GM18868 (cell line): ENCODE measurements around the gene NXF2.
"Not testable (repeated sequence)": the region's sequence is repeated elsewhere in the genome, so short reads cannot be mapped to it uniquely, and the experiment has no call there.

Experiments used
- ATAC-seq: cut with Tn5 transposase; IDR thresholded peaks from one replicate; pipeline ENCODE4 v1.9.1; 2021; ENCODE audit warnings: mild to moderate bottlenecking, moderate library complexity; ENCODE audit not compliant: unreplicated experiment

The NXF2 gene, protein sequence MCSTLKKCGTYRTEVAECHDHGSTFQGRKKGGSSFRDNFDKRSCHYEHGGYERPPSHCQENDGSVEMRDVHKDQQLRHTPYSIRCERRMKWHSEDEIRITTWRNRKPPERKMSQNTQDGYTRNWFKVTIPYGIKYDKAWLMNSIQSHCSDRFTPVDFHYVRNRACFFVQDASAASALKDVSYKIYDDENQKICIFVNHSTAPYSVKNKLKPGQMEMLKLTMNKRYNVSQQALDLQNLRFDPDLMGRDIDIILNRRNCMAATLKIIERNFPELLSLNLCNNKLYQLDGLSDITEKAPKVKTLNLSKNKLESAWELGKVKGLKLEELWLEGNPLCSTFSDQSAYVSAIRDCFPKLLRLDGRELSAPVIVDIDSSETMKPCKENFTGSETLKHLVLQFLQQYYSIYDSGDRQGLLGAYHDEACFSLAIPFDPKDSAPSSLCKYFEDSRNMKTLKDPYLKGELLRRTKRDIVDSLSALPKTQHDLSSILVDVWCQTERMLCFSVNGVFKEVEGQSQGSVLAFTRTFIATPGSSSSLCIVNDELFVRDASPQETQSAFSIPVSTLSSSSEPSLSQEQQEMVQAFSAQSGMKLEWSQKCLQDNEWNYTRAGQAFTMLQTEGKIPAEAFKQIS

GRCh38 chrX:102246893-102247292 lies at the start of gene NXF2:
NXF2 (plus strand) TSS chrX:102247167; CDS start chrX:102307079, 59,912 bp downstream.
- ATAC-seq, result not testable (repeated sequence)

GRCh38 chrX:102207940-102208339 lies 39.0 kb upstream of the NXF2 start:
- not testable (repeated sequence) for ATAC-seq

DNA sequence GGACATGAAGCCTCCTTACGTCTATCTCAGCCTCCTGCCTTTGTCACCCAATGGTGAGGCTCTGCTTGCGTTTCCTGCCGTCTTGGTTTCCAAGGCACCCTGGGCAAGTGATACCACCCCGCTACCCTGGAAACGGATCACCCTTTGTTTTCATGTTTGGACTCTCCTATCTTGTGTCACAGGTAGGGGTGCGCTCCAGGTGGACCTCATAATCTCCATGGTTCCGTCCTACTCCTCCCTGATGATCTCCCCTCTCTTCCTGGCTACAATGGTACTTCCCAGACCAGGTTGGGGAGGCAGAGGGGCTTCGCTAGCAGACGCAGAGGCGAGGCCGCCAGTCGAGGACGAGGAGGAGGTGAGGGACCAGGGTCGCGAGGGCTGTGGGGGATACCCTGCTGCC lies 32.0 kb upstream of the NXF2 start, which contains the start of gene TCP11X1:
TCP11X1 (plus strand) TSS at position 316 of the 400 bp plus-strand sequence.
- not testable (repeated sequence) for ATAC-seq

- not testable (repeated sequence) for ATAC-seq
Observed at GRCh38 chrX:102216497-102216896, 30.5 kb upstream of the NXF2 start.

DNA sequence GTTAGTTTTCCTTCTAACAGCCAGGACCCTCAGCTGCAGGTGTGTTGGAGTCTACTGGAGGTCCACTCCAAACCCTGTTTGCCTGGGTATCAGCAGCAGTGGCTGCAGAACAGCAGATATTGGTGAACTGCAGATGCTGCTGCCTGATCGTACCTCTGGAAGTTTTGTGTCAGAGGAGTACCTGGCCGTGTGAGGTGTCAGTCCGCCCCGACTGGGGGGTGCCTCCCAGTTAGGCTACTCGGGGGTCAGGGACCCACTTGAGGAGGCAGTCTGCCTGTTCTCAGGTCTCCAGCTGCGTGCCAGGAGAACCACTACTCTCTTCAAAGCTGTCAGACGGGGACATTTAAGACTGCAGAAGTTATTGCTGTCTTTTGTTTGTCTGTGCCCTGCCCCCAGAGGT lies 11.3 kb upstream of the NXF2 start:
- ATAC-seq, result not testable (repeated sequence)

- ATAC-seq, result not testable (repeated sequence)
Observed at GRCh38 chrX:102240265-102240664, 6.7 kb upstream of the NXF2 start.

GRCh38 chrX:102272231-102272630 lies 25.3 kb downstream of the NXF2 start:
- ATAC-seq, result not testable (repeated sequence)

GRCh38 chrX:102338162-102338561 lies 91.2 kb downstream of the NXF2 start:
- no peak for ATAC-seq

DNA sequence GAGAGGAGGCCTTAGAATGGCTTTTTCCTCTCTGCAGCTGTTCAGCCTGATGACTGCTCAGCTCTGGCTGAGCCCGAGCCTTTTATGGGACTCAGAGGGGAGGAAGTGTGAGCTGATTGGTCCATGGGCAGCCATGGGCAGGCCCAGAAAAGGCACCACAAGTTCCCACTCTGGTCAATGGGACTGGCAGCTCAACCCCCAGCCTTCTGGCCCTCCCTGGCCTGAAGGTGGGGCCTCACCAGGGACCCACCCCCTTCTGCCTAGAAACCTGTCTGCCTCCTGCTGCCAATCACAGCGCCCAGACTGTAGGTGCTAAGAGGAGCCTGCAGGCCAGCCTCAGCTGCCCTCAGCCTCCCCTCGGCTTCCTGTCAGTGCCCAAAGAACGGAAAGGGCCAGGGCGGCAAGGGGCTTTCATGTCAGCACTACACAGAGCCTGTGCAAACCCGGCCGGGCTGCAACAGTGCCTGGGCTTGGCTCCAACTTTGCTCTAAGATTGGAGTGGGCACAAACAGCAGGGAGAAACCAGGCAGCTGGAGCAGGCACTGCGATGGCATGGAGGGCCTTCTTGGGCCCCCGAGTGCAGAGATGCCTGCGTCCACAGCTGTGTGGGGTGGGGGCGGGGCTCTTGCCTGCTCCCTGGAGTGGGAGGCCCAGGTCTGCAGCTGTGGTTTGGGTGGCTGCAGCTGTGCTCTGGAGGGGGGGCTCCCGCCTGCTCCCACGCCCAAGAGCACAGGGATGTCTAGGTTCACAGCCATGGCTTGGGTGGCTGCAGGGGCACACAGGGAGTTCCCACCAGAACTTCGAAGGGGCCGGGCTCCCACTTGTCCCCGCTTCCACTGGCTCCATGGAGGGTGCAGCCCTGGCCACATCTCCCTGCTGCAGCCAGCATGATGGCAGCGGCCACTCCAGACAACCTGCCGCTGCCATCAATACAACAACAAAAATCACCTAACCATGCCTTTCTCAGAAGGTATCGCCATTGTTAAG lies 92.6 kb downstream of the NXF2 start:
- peak; percentile 62 for ATAC-seq

GRCh38 chrX:102341867-102342266 lies 94.9 kb downstream of the NXF2 start:
- no peak for ATAC-seq

DNA sequence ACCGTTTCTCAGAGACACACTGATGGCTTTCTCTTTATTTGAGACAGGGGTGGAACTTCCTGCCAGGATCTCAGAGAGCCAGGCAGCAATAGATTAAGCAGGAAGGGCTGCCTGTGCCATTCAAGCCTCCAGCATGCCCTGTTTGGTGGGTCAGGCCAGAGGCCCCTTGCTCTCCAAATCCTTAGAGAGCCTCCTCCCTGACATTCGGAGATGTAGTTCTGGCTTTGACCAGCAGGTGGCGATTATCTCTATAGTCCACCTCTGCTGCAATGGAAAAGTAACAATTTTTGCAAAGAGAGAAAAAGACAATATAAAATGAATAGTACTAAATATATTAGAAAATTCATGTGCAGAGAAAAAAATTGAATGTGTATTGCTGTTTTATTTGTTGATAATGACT lies 98.9 kb downstream of the NXF2 start:
- ATAC-seq, result peak; percentile 63
